Ovary (tissue), 3 donors: Measurements from ENCODE around the gene MECR.

Experiments
- CTCF ChIP-seq, 3 donors: fragments of 450-650 bp in 2 of 3; fragments of 200-600 bp in 1 of 3; IDR thresholded peaks; one replicate each; pipeline versions ENCODE4 v1.5.1 to v1.8.0; 2016 to 2022; ENCODE audit warnings: antibody characterized with exemption in 3 of 3, mild to moderate bottlenecking in 1 of 3
- EP300 ChIP-seq: sonication (generic); formaldehyde crosslinking; IDR thresholded peaks from one replicate; pipeline ENCODE4 v1.6.1; 2017; ENCODE audit warnings: antibody characterized with exemption
- POLR2A ChIP-seq: fragments of 450-650 bp; IDR thresholded peaks from one replicate; pipeline ENCODE4 v1.6.1; 2017; ENCODE audit warnings: antibody characterized with exemption, mild to moderate bottlenecking, moderate library complexity
- donor health status: DM: no; HTN: no; CAD: no.

GRCh38 chr1:29190718-29191117 lies 40.0 kb downstream of the MECR start:
- TF ChIP-seq CTCF (IDR thresholded peaks at IDR 0.05) (no peak), POLR2A (no peak), EP300 (no peak)
